ENCODE data around the gene DYNC2I2. TPM values are rescaled to one million over a fixed set of nuclear protein-coding genes. Genes with fewer than 3 reads are reported as not detected.

Gene DYNC2I2
- total RNA-seq, 4 donors from 2014 or later: 15.0 to 21.4 (median 18.5) TPM

DNA sequence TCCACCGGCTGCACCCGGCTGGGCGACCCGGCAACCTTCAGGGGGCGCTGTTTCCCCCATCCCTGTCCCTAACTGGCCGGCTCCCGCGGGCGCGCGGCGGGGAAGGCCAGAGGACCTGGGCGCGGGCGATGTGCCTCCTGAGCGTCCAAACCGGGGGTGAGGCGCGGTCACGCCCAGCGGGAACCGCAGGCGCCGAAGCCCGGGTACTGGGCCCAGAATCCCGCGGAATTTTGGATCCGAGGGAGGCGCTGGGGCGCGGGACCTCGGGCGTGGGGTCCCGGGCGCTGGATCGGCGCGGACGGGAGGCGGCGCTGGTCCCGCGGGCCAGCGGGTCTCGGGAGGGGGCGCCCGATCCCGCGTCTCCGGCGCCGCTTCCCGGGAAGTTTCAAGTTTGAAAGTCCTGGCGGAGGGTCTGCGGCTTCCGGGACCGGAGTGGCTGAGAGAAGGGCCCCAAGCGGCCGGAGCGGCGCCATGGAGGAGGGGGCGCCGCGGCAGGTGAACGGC, 45.9 kb upstream of the DYNC2I2 start, which contains the start of gene PKN3:
Gene PKN3, plus strand, starts transcription at position 59 of the 504 bp plus-strand sequence. Its CDS starts 413 bp downstream, at position 472.
- TF ChIP-seq, protein P1, sequence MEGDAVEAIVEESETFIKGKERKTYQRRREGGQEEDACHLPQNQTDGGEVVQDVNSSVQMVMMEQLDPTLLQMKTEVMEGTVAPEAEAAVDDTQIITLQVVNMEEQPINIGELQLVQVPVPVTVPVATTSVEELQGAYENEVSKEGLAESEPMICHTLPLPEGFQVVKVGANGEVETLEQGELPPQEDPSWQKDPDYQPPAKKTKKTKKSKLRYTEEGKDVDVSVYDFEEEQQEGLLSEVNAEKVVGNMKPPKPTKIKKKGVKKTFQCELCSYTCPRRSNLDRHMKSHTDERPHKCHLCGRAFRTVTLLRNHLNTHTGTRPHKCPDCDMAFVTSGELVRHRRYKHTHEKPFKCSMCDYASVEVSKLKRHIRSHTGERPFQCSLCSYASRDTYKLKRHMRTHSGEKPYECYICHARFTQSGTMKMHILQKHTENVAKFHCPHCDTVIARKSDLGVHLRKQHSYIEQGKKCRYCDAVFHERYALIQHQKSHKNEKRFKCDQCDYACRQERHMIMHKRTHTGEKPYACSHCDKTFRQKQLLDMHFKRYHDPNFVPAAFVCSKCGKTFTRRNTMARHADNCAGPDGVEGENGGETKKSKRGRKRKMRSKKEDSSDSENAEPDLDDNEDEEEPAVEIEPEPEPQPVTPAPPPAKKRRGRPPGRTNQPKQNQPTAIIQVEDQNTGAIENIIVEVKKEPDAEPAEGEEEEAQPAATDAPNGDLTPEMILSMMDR (IDR thresholded peaks at IDR 0.05; ENCODE audit: low read depth): no peak

DNA sequence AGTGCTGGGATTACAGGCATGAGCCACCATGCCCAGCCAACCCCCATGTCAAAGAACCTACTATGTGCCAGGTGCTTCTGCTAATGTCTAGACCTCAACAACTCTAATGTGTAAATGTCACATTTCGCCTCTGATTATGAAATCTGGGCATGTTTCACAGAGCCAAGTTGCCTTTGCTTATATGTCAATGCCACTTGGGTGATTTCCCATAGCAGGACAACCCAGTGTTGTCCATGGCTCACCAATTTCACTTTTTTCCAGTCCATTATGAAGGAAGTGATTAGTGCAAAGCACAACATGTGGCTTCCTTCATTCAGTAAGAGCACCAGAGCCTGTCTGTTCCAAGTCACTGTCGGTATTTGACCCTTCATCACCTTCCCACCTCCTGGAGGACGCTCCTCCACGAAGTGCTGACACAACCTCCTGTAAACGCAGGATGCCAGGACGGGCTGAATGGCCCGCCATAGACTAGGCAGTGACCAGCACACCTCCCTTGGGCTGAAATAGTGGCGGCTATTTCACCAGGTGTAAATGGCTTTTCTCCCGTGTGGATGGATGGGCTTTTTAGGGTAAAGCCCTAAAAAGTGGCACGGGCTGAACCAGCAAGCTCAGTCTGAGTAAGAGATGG, 44.7 kb upstream of the DYNC2I2 start:
- TF ChIP-seq, protein P1 (IDR thresholded peaks at IDR 0.05; ENCODE audit: low read depth): no peak

DNA sequence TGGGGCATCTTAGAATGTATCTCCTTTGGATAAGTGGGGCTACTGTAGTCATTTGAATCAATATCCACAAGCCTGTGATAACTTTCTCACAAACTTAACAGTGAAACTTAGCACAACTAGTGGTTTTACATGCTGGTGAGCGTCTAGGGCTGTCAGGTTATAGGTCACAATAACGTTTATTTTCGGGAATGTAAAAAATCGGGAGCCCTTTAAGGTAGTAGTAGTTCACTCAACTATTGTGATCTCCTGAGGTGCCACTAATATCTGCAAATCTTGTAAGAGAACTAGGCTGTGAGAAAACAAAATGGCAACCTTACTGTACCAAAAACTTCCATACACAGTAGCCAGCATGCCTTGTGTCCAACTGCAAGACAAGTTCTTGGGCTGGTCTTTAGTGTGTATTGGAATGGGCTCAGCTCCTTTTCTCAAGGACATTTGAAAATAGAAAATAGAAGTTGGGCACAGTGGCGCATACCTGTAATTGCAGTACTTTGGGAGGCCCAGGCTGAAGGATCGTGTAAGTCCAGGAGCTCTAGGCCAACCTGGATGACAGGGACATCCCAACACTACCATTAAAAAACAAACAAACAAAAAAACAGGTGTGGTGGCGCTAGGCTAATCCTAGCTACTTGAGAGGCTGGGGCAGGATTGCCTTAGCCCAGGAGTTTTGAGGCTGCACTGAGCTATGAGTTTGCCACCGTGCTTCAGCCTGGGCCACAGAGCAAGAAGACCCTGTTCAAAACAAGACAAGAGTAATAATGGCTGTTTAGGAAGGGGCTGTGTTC, 40.5 kb upstream of the DYNC2I2 start:
- TF ChIP-seq, protein P1 (IDR thresholded peaks at IDR 0.05; ENCODE audit: low read depth): no peak

DNA sequence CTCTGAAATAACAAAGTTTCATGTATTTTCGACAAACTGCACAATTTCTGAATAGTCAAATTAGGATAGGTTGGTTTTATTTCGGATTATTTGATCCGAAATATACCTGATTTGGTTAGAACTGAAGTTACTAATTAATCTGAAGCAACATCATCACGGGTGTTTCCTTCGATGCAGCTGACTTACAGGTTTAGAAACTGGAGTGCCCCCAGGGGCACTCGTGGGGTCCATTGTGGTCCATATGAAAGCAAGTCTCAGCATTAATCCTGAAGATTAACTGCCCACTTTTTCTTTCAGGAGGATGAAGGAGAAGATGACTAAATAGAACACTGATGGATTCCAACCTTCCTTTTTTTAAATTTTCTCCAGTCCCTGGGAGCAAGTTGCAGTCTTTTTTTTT, 37.7 kb upstream of the DYNC2I2 start:
- TF ChIP-seq, protein P1 (IDR thresholded peaks at IDR 0.05; ENCODE audit: low read depth): no peak

DNA sequence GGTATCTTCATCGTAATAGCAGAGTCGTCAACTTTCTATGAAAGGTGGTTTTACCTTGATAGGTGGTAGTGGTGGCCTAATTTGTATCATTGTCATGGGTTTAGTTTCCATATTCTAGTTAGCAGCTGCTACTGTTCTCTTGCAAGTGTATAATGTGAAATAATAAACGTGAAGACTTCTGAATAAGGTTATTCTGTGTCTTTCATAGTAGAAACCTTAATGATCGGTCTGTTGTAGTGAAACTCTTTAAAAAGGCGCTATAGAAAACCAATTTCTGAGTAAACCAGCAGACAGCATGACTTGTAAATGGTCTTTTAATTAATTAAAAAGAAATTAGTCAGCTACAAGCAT, 34.0 kb upstream of the DYNC2I2 start:
- TF ChIP-seq, protein P1 (IDR thresholded peaks at IDR 0.05; ENCODE audit: low read depth): no peak

DNA sequence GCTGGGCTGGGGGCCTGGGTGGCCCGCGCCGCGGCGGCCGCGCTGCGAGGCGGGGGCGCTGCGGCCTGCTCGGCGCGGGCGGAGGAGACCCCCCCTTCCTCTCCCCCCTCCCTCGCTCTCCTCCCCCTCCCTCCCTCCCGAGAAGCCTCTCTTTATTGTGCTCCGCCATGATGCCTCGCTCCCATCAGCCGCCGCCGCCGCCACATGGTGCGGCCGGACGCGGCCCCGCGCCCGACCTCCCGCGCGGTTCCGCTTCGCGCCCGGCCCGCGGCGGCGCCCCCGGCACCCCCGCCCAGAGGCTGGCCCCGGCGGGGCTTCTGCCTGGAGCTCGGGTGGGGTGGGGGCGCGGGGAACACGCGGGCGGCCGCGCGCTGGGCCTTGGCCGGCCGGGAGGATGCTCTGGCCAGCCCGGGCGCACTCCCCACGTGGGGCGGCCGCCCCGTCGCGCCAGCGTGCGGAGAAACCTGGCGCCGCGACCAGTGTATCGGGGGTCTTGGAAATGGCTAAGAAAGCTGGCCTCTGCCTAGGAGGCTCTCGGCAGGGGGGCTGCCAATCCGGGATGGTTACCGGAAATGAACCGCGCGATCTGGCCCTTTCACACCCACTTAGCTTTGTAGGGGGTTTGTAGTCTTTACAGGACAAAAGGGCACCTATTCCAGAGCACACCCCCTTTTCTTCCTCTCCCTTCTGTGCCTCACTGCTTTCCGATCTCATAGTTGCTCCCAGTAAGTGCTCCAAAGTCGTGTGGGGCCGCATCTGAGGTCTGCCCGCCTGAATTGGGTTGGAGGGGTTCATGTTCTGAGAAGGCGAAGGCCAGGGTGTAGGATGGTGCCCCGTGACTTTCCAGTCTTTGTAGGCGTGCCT, 33.4 kb upstream of the DYNC2I2 start:
- TF ChIP-seq, protein P1 (IDR thresholded peaks at IDR 0.05; ENCODE audit: low read depth): no peak
